HuH-7 (cell line): ENCODE data around the gene GRK6.

ENCODE experiments used
- DNase-seq: peaks from one replicate; pipeline ENCODE4 v3.0.0; 2011; ENCODE audit warnings: low spot score

GRK6 gene

GRCh38 chr5:177426566-177427210 lies at the start of gene GRK6:
TSS of gene GRK6 (plus strand) at chr5:177426676. CDS start at chr5:177426846, 170 bp downstream.
- peak; percentile 100 for DNase-seq

GRCh38 chr5:177377851-177378776 lies 48.4 kb upstream of the GRK6 start:
- DNase-seq = no peak

GRCh38 chr5:177378884-177379883 lies 47.3 kb upstream of the GRK6 start:
- DNase-seq = peak; percentile 68

GRCh38 chr5:177380805-177381126 lies 45.7 kb upstream of the GRK6 start:
- no peak for DNase-seq

GRCh38 chr5:177382423-177383029 lies 44.0 kb upstream of the GRK6 start:
- DNase-seq = peak; percentile 53

- DNase-seq = no peak
These were observed 43.3 kb upstream of the GRK6 start for GRCh38 chr5:177383181-177383580.

- no peak for DNase-seq
These were observed 42.3 kb upstream of the GRK6 start, which contains the start of gene SLC34A1 for GRCh38 chr5:177384134-177384533. TSS of gene SLC34A1 (plus strand) at chr5:177384434. CDS start at chr5:177385742, 1,308 bp downstream.

- no peak for DNase-seq
These were observed 40.8 kb upstream of the GRK6 start for GRCh38 chr5:177385720-177386119.

GRCh38 chr5:177386542-177386941 lies 39.9 kb upstream of the GRK6 start:
- DNase-seq = no peak

GRCh38 chr5:177387405-177387804 lies 39.1 kb upstream of the GRK6 start:
- no peak for DNase-seq

- no peak for DNase-seq
These were observed 37.9 kb upstream of the GRK6 start for GRCh38 chr5:177388521-177389052.

- DNase-seq = no peak
These were observed 37.0 kb upstream of the GRK6 start for GRCh38 chr5:177389241-177390169.

- peak; percentile 99 for DNase-seq
These were observed 35.8 kb upstream of the GRK6 start for GRCh38 chr5:177390363-177391300.

- no peak for DNase-seq
These were observed 33.7 kb upstream of the GRK6 start for GRCh38 chr5:177392765-177393164.

GRCh38 chr5:177393206-177393765 lies 33.2 kb upstream of the GRK6 start:
- no peak for DNase-seq

GRCh38 chr5:177393990-177394389 lies 32.5 kb upstream of the GRK6 start:
- no peak for DNase-seq

GRCh38 chr5:177396078-177396477 lies 30.4 kb upstream of the GRK6 start:
- DNase-seq = no peak

- no peak for DNase-seq
These were observed 29.7 kb upstream of the GRK6 start for GRCh38 chr5:177396807-177397206.
